ENCODE measurements around the gene CDRT15L2.
"Not testable (repeated sequence)": the region's sequence is repeated elsewhere in the genome, so short reads cannot be mapped to it uniquely, and the experiment has no call there.

The CDRT15L2 gene

GRCh38 chr17:20579424-20579823, at the start of gene CDRT15L2:
CDRT15L2 (plus strand) TSS chr17:20579724; CDS start chr17:20579744, 20 bp downstream.
- not testable (repeated sequence) for DNase-seq (ENCODE audit: low read depth)

DNA sequence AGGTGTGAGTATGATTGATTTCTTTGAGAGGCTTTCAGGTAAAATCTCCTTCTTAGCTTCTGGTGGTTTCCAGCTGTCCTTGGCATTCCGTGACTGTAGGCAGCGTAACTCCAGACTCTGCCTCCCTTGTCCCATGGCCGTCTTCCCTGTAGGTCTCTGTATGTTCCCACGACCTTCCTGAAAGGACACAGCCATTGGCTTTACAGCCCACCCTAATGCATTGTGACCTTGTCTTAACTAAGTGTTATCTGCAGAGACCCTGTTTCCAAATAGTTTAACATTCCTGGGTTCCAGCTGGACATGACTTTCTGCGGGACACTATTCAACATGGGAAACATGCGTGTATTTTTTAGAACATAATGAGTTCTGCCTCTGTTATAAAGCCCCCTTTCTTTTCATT, 49.4 kb upstream of the CDRT15L2 start:
- not testable (repeated sequence) for DNase-seq (ENCODE audit: low read depth)

- not testable (repeated sequence) for DNase-seq (ENCODE audit: low read depth)
These were observed 46.9 kb upstream of the CDRT15L2 start for GRCh38 chr17:20532544-20533090.

- DNase-seq (ENCODE audit: low read depth) = not testable (repeated sequence)
These were observed 46.3 kb upstream of the CDRT15L2 start for GRCh38 chr17:20533206-20533605.

- not testable (repeated sequence) for DNase-seq (ENCODE audit: low read depth)
These were observed 44.6 kb upstream of the CDRT15L2 start for GRCh38 chr17:20534711-20535550.

GRCh38 chr17:20540414-20540813, 39.1 kb upstream of the CDRT15L2 start:
- not testable (repeated sequence) for DNase-seq (ENCODE audit: low read depth)

- DNase-seq (ENCODE audit: low read depth) = not testable (repeated sequence)
These were observed 38.7 kb upstream of the CDRT15L2 start for GRCh38 chr17:20540865-20541264.

DNA sequence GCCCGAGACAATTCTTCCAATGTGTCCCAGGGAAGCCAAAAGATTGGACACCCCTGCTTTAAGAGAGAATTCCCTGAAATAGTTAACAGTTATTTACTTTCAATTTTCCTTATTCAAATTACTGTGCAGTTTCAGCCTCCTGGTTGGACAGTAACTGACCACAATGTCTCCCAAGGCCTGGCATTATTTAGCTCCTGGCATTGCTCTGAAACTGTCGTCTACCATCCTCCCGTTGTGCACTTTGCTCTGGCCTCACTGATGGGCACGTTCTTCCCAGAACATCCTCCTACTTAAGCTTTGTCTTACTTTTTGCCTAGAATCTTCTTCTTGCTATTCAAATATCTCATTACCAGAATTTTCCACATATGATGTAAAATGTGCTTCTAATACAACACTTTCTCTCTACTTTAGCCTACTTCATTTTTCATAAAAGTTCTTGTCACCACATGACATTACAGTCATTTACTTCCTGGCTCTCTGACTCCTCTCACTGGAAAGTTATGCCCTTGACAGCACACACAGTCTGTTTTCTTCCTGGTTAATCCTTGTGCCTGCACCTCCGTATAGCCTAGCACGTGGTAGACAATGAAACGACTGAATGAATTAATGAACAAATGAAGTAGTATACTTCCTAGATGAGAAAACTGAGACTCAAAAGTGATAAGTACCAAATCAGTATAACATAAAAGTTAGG, 37.5 kb upstream of the CDRT15L2 start:
- DNase-seq (ENCODE audit: low read depth) = not testable (repeated sequence)

GRCh38 chr17:20547923-20548322, 31.6 kb upstream of the CDRT15L2 start:
- not testable (repeated sequence) for DNase-seq (ENCODE audit: low read depth)

GRCh38 chr17:20552920-20553319, 26.6 kb upstream of the CDRT15L2 start:
- not testable (repeated sequence) for DNase-seq (ENCODE audit: low read depth)

DNA sequence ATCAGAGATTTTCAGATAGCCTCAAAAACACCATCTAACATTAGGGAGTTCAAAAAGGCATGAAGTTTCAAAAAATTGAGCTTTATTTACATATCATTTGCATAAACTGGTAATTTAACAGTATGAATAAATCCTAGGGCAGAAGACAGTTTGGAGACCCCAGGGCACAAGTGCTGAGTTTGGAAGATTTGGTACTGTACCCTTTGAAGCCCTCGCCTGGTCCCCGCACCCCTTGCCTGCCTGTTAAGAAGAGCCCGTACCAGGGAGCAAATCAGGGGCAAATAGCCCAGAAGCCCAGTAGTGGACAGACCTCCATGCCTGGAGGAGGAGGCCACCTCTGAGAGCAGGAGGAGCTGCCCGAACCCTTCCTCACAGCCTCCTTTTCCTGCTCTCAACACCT, 24.8 kb upstream of the CDRT15L2 start:
- not testable (repeated sequence) for DNase-seq (ENCODE audit: low read depth)

DNA sequence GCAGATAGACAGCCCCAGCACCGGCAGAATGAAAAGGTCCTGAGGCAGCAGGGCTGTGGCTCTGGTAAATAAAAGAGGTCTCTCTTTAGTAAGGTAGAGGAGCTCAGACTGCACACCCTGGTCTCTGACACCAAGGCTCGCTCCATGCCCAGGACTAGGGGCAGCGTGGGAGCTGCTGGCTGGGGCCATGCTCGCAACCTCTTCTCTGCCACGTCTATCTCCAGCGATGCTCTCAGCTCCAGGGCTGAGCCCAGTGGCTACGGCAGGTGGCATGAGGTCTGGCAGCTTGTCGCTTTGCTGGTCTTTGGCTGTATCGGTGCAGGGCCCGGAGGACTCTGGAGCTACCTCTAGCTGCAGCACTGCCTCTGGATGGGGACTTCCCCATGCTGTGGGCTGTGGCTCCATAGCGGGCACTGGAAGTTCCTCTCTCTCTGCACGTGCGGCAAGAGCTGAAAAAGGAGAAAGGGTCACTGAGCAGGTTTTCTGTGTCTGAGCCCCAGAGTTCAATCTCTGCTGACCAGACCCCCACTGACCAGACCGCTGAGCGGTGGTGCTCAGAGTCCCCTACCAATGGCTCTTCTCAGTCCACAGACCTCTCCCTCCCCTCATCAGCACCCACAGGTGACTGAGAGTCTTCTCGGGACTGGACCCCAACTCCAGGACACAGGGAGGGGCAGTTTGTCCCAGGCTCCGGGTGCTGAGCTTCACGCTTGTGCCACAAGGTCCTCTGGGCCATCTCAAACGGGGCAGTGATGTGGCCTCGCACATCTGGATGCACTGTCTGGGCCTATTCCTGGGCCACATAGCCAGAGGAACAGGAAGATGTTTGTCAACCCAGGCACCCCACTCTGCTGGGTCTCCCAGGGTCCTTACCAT, 24.2 kb upstream of the CDRT15L2 start:
- not testable (repeated sequence) for DNase-seq (ENCODE audit: low read depth)

DNA sequence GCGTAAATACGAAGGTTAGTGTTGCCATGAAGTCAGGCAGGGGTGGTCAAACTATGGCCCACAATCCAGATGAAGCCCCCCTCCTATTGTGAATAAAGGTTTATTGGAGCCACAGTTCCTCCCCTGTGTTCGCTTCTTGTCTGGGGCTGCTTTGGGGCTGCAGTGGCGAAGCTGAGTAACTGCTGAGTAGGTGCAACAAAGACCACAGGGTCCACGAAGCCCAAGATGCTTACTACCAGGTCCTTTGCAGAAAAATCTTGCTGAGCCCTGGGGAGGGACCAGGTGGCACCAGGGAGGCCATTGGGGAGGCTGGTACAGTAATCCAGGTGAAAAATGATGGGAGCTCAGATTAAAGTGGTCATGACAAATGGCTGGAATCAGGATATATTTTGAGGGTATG, 21.4 kb upstream of the CDRT15L2 start:
- not testable (repeated sequence) for DNase-seq (ENCODE audit: low read depth)

DNA sequence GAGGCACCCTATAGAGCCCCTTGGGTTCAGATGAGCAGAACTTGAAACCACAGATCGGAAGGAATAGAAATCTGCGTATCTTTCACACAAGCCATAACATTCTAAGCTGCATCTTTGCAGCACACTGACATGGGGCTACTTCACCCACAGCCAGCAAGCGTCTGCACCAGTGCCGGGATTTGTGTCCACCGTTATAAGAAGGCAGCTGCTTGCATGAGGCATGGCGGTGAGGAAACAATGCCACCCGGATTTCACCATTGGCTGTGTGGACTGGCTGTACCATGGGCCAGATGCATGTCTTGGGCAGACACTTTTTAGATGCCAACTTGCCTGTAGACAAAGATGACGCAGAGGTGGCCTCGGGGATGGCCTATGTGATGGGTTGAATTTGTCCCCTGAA, 20.5 kb upstream of the CDRT15L2 start:
- DNase-seq (ENCODE audit: low read depth) = not testable (repeated sequence)

DNA sequence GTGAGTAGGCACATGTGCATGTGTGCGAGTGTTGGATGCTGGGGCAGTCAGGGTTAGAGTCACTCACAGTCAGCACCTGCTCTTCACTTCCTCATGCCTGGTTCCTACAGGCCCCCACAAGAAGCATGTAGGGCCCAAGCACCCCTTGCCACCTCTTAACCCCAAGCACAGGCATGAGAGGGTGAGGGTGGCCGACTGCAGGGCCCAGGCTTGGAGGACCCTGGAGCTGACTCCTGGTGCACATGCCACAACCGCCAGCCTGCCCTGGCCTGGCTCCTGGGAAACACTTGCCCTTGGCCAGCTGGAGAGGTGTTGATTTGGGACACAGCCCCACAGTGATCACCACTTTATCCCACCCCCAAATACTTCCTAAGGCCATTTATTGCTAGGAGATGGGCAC, 16.9 kb upstream of the CDRT15L2 start:
- DNase-seq (ENCODE audit: low read depth) = no peak

GRCh38 chr17:20565245-20565644, 14.3 kb upstream of the CDRT15L2 start:
- not testable (repeated sequence) for DNase-seq (ENCODE audit: low read depth)

- no peak for DNase-seq (ENCODE audit: low read depth)
These were observed 13.8 kb upstream of the CDRT15L2 start for GRCh38 chr17:20565711-20566110.

- DNase-seq (ENCODE audit: low read depth) = not testable (repeated sequence)
These were observed 12.8 kb upstream of the CDRT15L2 start for GRCh38 chr17:20566736-20567135.

GRCh38 chr17:20567421-20567820, 12.1 kb upstream of the CDRT15L2 start:
- DNase-seq (ENCODE audit: low read depth) = not testable (repeated sequence)

DNA sequence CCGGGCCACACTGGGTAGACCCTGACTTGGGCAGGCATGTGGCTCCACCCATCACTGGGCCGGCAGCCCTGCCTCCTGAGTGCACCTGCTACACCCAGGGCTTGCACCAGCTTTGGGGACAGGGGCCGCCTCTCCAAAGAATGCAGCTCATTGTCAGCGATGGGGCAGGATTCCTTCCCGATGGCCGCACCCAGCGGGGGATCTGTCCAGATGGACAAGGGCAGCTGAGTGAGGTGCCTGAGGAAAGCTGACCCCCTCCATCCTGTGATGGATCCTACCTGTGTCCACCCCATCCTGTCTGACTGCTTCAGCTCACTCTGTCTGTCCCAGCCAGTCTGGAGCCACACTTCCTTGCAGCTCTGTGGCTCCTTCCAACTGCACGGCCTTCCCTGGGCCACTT, 10.9 kb upstream of the CDRT15L2 start:
- DNase-seq (ENCODE audit: low read depth) = not testable (repeated sequence)

GRCh38 chr17:20571653-20572052, 7.9 kb upstream of the CDRT15L2 start:
- DNase-seq (ENCODE audit: low read depth) = not testable (repeated sequence)

DNA sequence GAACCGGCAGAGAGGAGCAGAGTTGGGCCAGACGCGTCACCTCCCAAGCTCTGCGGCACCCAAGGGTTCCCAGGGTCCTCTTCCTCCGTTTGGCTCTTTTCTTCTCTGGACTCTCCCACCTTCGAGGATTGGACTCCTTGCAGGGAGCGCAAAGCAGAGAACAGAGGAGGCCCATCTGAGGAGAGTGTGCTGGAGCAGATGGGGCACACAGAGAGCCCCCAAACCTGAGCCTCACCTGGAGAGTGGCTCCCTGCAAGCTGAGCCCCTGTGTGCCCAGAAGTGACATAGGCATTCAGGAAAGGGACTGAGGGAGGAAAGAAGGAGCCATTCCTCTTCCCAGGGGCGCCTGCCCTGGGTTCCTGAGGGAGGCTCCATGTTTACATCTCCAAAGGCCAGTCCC, 6.3 kb upstream of the CDRT15L2 start:
- not testable (repeated sequence) for DNase-seq (ENCODE audit: low read depth)
